HG03342 (cell line): ENCODE data around the gene RRAGD.
A peak's percentile ranks its signal among the peaks of the same experiment; 100 is the strongest.

Experiments
- ATAC-seq: cut with Tn5 transposase; IDR thresholded peaks from one replicate; pipeline ENCODE4 v1.9.1; 2021; ENCODE audit warnings: mild to moderate bottlenecking, moderate library complexity; ENCODE audit not compliant: unreplicated experiment

The RRAGD gene

GRCh38 chr6:89347825-89348224 is 64.2 kb downstream of the RRAGD start:
- ATAC-seq, result no peak

GRCh38 chr6:89346433-89346832 is 65.6 kb downstream of the RRAGD start:
- ATAC-seq, result no peak

- ATAC-seq, result no peak
These were observed 72.5 kb downstream of the RRAGD start for GRCh38 chr6:89339565-89339964.

- ATAC-seq, result no peak
These were observed 76.9 kb downstream of the RRAGD start for GRCh38 chr6:89335164-89335563.

GRCh38 chr6:89330910-89331309 is 81.2 kb downstream of the RRAGD start:
- no peak for ATAC-seq

- ATAC-seq, result no peak
These were observed 83.1 kb downstream of the RRAGD start for GRCh38 chr6:89328976-89329375.

GRCh38 chr6:89324304-89324703 is 87.8 kb downstream of the RRAGD start:
- no peak for ATAC-seq

GRCh38 chr6:89323511-89323971 is 88.5 kb downstream of the RRAGD start:
- ATAC-seq, result no peak

GRCh38 chr6:89321131-89321970 is 90.7 kb downstream of the RRAGD start:
- peak; percentile 72 for ATAC-seq

GRCh38 chr6:89320012-89320559 is 92.0 kb downstream of the RRAGD start:
- no peak for ATAC-seq

- no peak for ATAC-seq
These were observed 95.0 kb downstream of the RRAGD start for GRCh38 chr6:89317067-89317466.

- no peak for ATAC-seq
These were observed 96.7 kb downstream of the RRAGD start, which contains the start of gene GABRR2 for GRCh38 chr6:89315249-89315885. Gene GABRR2, minus strand, starts transcription at chr6:89315299. Its CDS starts 134 bp downstream, at chr6:89315165.

GRCh38 chr6:89314692-89315091 is 97.4 kb downstream of the RRAGD start:
- no peak for ATAC-seq
